Neural cell (in vitro differentiated cells): ENCODE data around the gene TMEFF2. TPM values are rescaled to one million over a fixed set of nuclear protein-coding genes. Genes with fewer than 3 reads are reported as not detected.

Experiments
- H2AFZ ChIP-seq: fragments of 200-600, 300-800 bp; sonication (generic), shearing (Covaris generic); 2 replicates; pipeline ENCODE4 v1.6.0; 2014; ENCODE audit warnings: low read depth, mild to moderate bottlenecking, antibody characterized with exemption, low read length, moderate library complexity
- H3F3A ChIP-seq: fragments of 200-600 bp; shearing (Covaris generic); 2 replicates; pipeline ENCODE4 v1.6.1; 2016; ENCODE audit warnings: mild to moderate bottlenecking, moderate library complexity, mixed read lengths, antibody characterized with exemption, low read length; ENCODE audit not compliant: insufficient read depth, poor library complexity, severe bottlenecking
- H3K27ac ChIP-seq: fragments of 200-600, 300-800 bp; sonication (generic), shearing (Covaris generic); 2 replicates; pipeline ENCODE4 v1.5.1; 2014; ENCODE audit warnings: mild to moderate bottlenecking, low read length, moderate library complexity
- H3K27me3 ChIP-seq: fragments of 300-800, 200-600 bp; sonication (generic), shearing (Covaris generic); 2 replicates; pipeline ENCODE4 v1.6.0; 2014; ENCODE audit warnings: mild to moderate bottlenecking, low read depth, low read length, moderate library complexity; ENCODE audit not compliant: insufficient read depth
- H3K36me3 ChIP-seq: fragments of 300-800, 200-600 bp; sonication (generic), shearing (Covaris generic); 2 replicates; pipeline ENCODE4 v1.5.1; 2014; ENCODE audit warnings: mild to moderate bottlenecking, antibody characterized with exemption, low read length, moderate library complexity; ENCODE audit not compliant: insufficient read depth
- H3K4me2 ChIP-seq: fragments of 300-800, 200-600 bp; sonication (generic), shearing (Covaris generic); 2 replicates; pipeline ENCODE4 v1.6.0; 2014; ENCODE audit warnings: mild to moderate bottlenecking, low read length
- H3K4me3 ChIP-seq: fragments of 300-800, 200-600 bp; sonication (generic), shearing (Covaris generic); 2 replicates; pipeline ENCODE4 v1.5.1; 2014; ENCODE audit warnings: mild to moderate bottlenecking, low read length, moderate library complexity
- H3K79me2 ChIP-seq: fragments of 200-600 bp; shearing (Covaris generic); replicated peaks from 2 replicates; pipeline ENCODE4 v1.6.0; 2014; ENCODE audit warnings: mild to moderate bottlenecking, low read length, moderate library complexity; ENCODE audit not compliant: insufficient read depth
- H3K9ac ChIP-seq: fragments of 300-800, 200-600 bp; sonication (generic), shearing (Covaris generic); 2 replicates; pipeline ENCODE4 v1.6.1; 2016; ENCODE audit warnings: mild to moderate bottlenecking, low read length, mixed read lengths
- H3K9me2 ChIP-seq: fragments of 200-600 bp; shearing (Covaris generic); 2 replicates; pipeline ENCODE4 v1.6.1; 2016; ENCODE audit warnings: mild to moderate bottlenecking, low read length, mixed read lengths; ENCODE audit not compliant: insufficient read depth
- H3K9me3 ChIP-seq: fragments of 200-600, 300-800 bp; sonication (generic), shearing (Covaris generic); 2 replicates; pipeline ENCODE4 v1.6.1; 2016; ENCODE audit warnings: mild to moderate bottlenecking, mixed run types, low read length, moderate library complexity, mixed read lengths
- H4K20me1 ChIP-seq: fragments of 200-600 bp; shearing (Covaris generic); 2 replicates; pipeline ENCODE4 v1.6.1; 2016; ENCODE audit warnings: mild to moderate bottlenecking, mixed run types; ENCODE audit not compliant: insufficient read depth
- CTCF ChIP-seq: fragments of 450-650 bp; IDR thresholded peaks from 2 replicates; pipeline ENCODE4 v1.5.1; 2014; ENCODE audit warnings: antibody characterized with exemption, mild to moderate bottlenecking, moderate library complexity; ENCODE audit not compliant: poor library complexity, severe bottlenecking
- EP300 ChIP-seq: fragments of 450-650 bp; conservative IDR thresholded peaks from 2 replicates; pipeline ENCODE4 v1.6.1; 2014; ENCODE audit warnings: antibody characterized with exemption, mild to moderate bottlenecking, moderate library complexity; ENCODE audit not compliant: poor library complexity, severe bottlenecking
- EZH2 ChIP-seq: fragments of 200-600, 300-800 bp; shearing (Covaris generic), sonication (generic); IDR thresholded peaks from 2 replicates; pipeline ENCODE4 v1.6.1; 2014; ENCODE audit warnings: antibody characterized with exemption, low read length, borderline replicate concordance, mild to moderate bottlenecking; ENCODE audit not compliant: insufficient read depth, poor library complexity, severe bottlenecking
- MXI1 ChIP-seq: fragments of 450-650 bp; conservative IDR thresholded peaks from 2 replicates; pipeline ENCODE4 v1.6.1; 2014; ENCODE audit warnings: antibody characterized with exemption, mild to moderate bottlenecking; ENCODE audit not compliant: poor library complexity, severe bottlenecking
- POLR2AphosphoS5 ChIP-seq: IDR thresholded peaks from 2 replicates; pipeline ENCODE4 v1.6.1; 2012
- RAD21 ChIP-seq: fragments of 450-650 bp; conservative IDR thresholded peaks from 2 replicates; pipeline ENCODE4 v1.6.1; 2014; ENCODE audit warnings: antibody characterized with exemption, mild to moderate bottlenecking, moderate library complexity
- REST ChIP-seq: IDR thresholded peaks from 2 replicates; pipeline ENCODE4 v1.6.1; 2012; ENCODE audit warnings: borderline replicate concordance
- SMC3 ChIP-seq: fragments of 450-650 bp; conservative IDR thresholded peaks from 2 replicates; pipeline ENCODE4 v1.6.1; 2014; ENCODE audit warnings: antibody characterized with exemption, mild to moderate bottlenecking, moderate library complexity; ENCODE audit not compliant: poor library complexity
- TAF1 ChIP-seq: IDR thresholded peaks from 2 replicates; pipeline ENCODE4 v1.6.1; 2012; ENCODE audit warnings: low read depth
- polyA plus RNA-seq: library from polyadenylated mRNA; depleted of rRNA; stranded (reverse); fragments of >200 nt; gene quantifications from 2 replicates; pipeline ENCODE4 v1.2.3, GENCODE V29; 2014

Gene TMEFF2
- polyA plus RNA-seq, 1 donor from 2014 or later = 24.6 TPM

GRCh38 chr2:191970867-191971266, 223.9 kb downstream of the TMEFF2 start:
- Histone ChIP-seq H2AFZ (no peak overlapping the region), H3K27me3 (no peaks in the 10 kb centered on the region), H3K79me2 (no peaks in the 10 kb centered on the region), H4K20me1 (no peaks in the 10 kb centered on the region), H3K36me3 (no peaks in the 10 kb centered on the region), H3K9me3 (no peaks in the 10 kb centered on the region), H3K9me2 (no peaks in the 10 kb centered on the region), H3K27ac (no peak overlapping the region), H3F3A (no peaks in the 10 kb centered on the region), H3K4me2 (no peak overlapping the region), H3K4me3 (no peak overlapping the region), H3K9ac (no peak overlapping the region)
- no peak for TF ChIP-seq REST
- no peak for TF ChIP-seq CTCF
- TF ChIP-seq EZH2 = no peak
- no peak for TF ChIP-seq POLR2AphosphoS5
- no peak for TF ChIP-seq RAD21
- no peak for TF ChIP-seq EP300
- no peak for TF ChIP-seq MXI1
- TF ChIP-seq TAF1 = no peak
- no peak for TF ChIP-seq SMC3

- Histone ChIP-seq H4K20me1 (no peaks in the 10 kb centered on the region), H3K9ac (no peak overlapping the region), H3K4me3 (no peak overlapping the region), H3K9me3 (no peaks in the 10 kb centered on the region), H3K27ac (no peak overlapping the region), H3K79me2 (no peaks in the 10 kb centered on the region), H3K4me2 (no peak overlapping the region), H3F3A (no peaks in the 10 kb centered on the region), H3K9me2 (no peaks in the 10 kb centered on the region), H3K27me3 (no peaks in the 10 kb centered on the region), H3K36me3 (no peaks in the 10 kb centered on the region), H2AFZ (no peak overlapping the region)
- TF ChIP-seq TAF1 (no peak), RAD21 (no peak), CTCF (no peak)
Observed at GRCh38 chr2:191968120-191968519, 226.6 kb downstream of the TMEFF2 start.
